MM.1S (cell line): Measurements from ENCODE around the gene ARHGEF2.

Experiments used
- CTCF ChIP-seq: fragments of 300-600 bp; sonication (generic); IDR thresholded peaks from 2 replicates; pipeline ENCODE4 v1.5.1; 2016; ENCODE audit warnings: antibody characterized with exemption, low read length, mixed read lengths
- EZH2 ChIP-seq: fragments of 300-600 bp; sonication (generic); optimal IDR thresholded peaks from 2 replicates; pipeline ENCODE3; 2017; ENCODE audit warnings: low read depth, mild to moderate bottlenecking, antibody characterized with exemption, low read length, mixed read lengths

- TF ChIP-seq CTCF (no peak), EZH2 (no peak)
Observed at GRCh38 chr1:156021954-156022353, 43.6 kb upstream of the ARHGEF2 start.
